ENCODE measurements around the gene HIPK4.

HIPK4 gene

DNA sequence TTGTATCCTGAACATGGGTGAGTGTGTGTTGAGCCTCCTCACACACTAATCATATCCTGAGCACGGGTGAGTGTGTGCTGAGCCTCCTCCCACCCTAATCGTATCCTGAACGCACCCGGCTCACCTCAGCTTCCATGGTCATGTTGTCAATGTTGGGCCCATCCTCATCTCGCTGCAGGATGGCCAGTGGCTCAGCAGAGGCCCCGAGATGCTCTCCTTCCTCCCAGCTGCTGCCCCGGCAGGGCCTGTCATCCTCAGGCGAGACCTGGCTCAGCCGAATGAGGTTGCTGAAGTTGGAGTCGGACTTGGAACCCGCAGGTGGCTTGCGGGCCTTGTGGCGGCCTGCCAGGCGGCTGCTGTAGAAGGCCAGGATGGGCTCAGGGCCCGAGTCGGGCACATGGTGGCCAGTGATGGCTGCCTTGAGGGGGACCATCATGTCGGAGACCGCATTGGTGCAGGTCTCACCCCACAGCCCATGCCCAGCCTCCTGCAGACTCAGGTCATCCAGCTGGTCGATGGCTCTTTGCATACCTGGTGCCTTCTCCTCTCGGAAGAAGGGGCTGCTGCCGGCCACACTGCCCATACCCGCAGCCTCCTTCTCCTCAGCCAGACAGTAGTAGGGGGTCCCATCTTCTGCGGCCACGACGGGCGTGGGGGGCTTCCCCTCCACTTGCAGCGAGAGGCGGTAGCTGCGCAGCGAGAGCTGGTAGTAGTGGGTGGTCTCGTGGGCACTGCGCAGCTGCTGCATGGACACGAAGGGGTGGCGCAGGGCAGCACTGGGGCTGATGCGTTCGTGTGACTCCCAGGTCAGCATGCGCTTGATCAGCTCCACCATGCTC lies 9.6 kb downstream of the HIPK4 start:
- H3K4me3 ChIP-seq (ENCODE audit: low read depth, low read length) = no peak overlapping the region
- DNase-seq (ENCODE audit: low read depth, low spot score) = no peak
- CTCF ChIA-PET = interaction anchor here (1.1 to 1.2 kb wide), 2 partner anchors 9 to 12 kb away, joined by 3 read pairs; no protein-coding TSS in a partner anchor
- TF ChIP-seq, protein P1, sequence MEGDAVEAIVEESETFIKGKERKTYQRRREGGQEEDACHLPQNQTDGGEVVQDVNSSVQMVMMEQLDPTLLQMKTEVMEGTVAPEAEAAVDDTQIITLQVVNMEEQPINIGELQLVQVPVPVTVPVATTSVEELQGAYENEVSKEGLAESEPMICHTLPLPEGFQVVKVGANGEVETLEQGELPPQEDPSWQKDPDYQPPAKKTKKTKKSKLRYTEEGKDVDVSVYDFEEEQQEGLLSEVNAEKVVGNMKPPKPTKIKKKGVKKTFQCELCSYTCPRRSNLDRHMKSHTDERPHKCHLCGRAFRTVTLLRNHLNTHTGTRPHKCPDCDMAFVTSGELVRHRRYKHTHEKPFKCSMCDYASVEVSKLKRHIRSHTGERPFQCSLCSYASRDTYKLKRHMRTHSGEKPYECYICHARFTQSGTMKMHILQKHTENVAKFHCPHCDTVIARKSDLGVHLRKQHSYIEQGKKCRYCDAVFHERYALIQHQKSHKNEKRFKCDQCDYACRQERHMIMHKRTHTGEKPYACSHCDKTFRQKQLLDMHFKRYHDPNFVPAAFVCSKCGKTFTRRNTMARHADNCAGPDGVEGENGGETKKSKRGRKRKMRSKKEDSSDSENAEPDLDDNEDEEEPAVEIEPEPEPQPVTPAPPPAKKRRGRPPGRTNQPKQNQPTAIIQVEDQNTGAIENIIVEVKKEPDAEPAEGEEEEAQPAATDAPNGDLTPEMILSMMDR (IDR thresholded peaks at IDR 0.05; ENCODE audit: insufficient read depth, low read length, missing control alignments) = no peak
- POLR2A ChIA-PET = no interaction called here

- TF ChIP-seq, protein P1 (IDR thresholded peaks at IDR 0.05; ENCODE audit: insufficient read depth, low read length, missing control alignments) = no peak
- CTCF ChIA-PET = no interaction called here
Measured at GRCh38 chr19:40379446-40380198, 10.4 kb downstream of the HIPK4 start.

GRCh38 chr19:40378509-40378908 lies 11.5 kb downstream of the HIPK4 start:
- no peak for DNase-seq (ENCODE audit: low read depth, low spot score)
- CTCF ChIA-PET = no interaction called here
- POLR2A ChIA-PET = no interaction called here
- no peak overlapping the region for H3K4me3 ChIP-seq (ENCODE audit: low read depth, low read length)
- TF ChIP-seq, protein P1 (IDR thresholded peaks at IDR 0.05; ENCODE audit: insufficient read depth, low read length, missing control alignments) = no peak

More at GRCh38 chr19:40379446-40380198, 10.4 kb downstream of the HIPK4 start:
- POLR2A ChIA-PET = no interaction called here
- no peak overlapping the region for H3K4me3 ChIP-seq (ENCODE audit: low read depth, low read length)
- no peak for DNase-seq (ENCODE audit: low read depth, low spot score)

GRCh38 chr19:40377876-40378385 lies 12.1 kb downstream of the HIPK4 start:
- no peak for DNase-seq (ENCODE audit: low read depth, low spot score)
- POLR2A ChIA-PET = no interaction called here
- no peak overlapping the region for H3K4me3 ChIP-seq (ENCODE audit: low read depth, low read length)
- CTCF ChIA-PET = no interaction called here
- TF ChIP-seq, protein P1 (IDR thresholded peaks at IDR 0.05; ENCODE audit: insufficient read depth, low read length, missing control alignments) = no peak

GRCh38 chr19:40376286-40376862 lies 13.6 kb downstream of the HIPK4 start:
- TF ChIP-seq, protein P1 (IDR thresholded peaks at IDR 0.05; ENCODE audit: insufficient read depth, low read length, missing control alignments) = no peak
- ChIA-PET CTCF (no interaction called here), POLR2A (interaction anchor here (0.8 kb wide), 1 partner anchor 28 kb away, joined by 3 read pairs; the partner anchor contains the start of genes C19orf47 and PLD3)
- no peak for DNase-seq (ENCODE audit: low read depth, low spot score)
- no peak overlapping the region for H3K4me3 ChIP-seq (ENCODE audit: low read depth, low read length)
